NCI-H2107 treated with DMSO at 0.1 percent for 48 hours (cell line): ENCODE measurements around the gene RGS17.
"Not testable (repeated sequence)": the region's sequence is repeated elsewhere in the genome, so short reads cannot be mapped to it uniquely, and the experiment has no call there.

Source experiments
- DNase-seq: peaks from one replicate; lab custom pipeline; 2025; ENCODE audit not compliant: unreplicated experiment; lab: John Stamatoyannopoulos, UW

The RGS17 gene

DNA sequence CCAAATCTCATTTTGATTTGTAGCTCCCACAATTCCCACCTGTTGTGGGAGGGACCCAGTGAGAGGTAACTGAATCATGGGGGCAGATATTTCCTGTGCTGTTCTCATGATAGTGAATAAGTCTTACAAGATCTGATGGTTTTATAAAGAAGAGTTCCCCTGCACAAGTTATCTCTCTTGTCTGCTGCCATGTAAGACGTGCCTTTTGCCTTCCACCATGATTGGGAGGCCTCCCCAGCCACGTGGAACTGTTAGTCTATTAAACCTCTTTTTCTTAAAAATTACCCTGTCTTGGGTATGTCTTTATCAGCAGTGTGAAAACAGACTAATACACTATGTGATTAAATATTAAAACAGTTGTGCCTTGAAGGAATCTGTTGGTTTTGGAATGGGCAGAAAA, 131.5 kb downstream of the RGS17 start:
- DNase-seq: not testable (repeated sequence)

DNA sequence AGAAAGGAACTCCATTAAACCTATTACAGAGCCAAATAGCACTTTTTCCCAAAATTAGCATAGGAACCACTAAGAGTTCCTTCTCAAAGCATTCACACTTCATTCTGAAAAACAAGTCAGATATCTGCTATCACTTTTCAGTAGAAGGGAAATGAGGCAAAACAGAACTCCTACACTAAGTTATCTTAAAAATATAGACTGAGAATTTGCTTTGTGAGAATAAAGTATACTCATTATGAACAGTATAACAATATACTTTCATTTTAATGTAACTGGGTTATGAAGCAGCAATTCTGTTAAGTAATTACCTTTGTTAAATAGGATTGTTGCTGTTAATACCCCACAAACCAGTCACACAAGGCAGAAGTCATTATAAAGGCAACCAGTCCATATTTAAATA, 137.2 kb downstream of the RGS17 start:
- no peak for DNase-seq

DNA sequence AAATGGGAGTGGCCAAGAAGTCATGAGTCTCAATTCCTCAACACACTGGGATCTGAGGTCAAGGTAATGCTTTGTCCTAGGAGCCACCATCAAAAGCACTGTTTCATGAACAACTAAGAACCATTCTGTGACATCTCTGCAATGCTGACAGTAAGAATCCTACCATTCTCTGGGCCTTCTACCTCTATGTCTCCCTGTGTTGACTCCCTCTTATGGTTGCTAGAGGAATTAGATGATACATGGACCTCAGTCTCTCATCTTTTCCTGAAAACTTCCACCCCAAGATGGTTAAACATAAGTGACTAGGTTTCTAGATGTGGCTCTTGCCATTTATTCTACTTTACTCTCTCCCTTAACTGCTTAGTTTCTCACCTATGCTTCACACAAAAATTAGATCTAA, 137.7 kb downstream of the RGS17 start:
- no peak for DNase-seq

DNA sequence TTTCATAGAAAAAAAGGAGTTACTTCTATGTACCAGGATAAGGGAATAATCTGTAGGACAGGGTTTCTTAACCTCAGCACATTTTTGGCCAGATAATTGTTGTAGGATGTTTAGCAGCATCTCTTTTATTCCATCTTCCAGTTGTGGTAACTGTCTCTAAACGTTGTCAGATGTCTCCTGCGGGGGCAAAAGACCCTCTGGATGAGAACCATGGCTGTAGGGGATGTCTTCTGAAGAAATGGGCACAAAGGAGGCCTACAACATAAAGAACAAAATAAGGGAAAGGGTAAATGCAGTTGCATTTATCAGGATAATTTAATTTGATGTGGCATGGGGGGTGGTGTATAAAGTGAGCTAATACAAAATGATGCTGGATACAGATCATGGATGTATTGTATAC, 144.1 kb downstream of the RGS17 start:
- no peak for DNase-seq

DNA sequence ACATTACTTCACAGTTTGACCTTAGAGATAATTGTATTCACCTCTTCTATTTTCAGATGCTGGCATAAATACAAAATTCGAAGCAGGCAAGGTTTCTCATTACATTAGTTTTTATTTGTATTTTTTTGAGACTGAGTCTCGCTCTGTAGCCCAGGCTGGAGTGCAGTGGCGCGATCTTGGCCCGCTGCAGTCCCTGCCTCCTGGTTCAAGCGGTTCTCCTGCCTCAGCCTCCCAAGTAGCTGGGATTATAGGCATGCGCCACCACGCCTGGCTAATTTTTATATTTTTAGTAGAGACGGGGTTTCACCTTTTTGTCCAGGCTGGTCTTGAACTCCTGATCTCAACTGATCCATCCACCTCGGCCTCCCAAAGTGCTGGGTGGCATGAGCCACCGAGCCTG, 145.8 kb downstream of the RGS17 start:
- not testable (repeated sequence) for DNase-seq

DNA sequence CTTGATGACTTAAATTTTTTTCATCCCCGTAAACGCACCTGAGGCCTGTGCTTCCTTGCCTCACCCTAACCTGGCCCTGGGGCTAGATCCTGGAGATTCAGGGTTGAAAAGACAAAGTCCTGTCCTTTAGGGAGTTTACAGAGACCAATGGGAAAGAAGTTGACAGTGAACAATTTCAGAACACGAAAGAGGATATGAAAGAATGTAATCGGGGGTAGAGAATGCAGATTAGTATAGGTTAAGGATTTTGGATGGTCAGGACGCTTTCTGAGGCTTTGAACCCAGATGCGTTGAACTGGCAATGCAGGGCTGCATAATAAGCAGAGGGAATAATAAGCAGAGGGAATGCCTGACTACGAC, 146.6 kb downstream of the RGS17 start:
- DNase-seq: no peak

DNA sequence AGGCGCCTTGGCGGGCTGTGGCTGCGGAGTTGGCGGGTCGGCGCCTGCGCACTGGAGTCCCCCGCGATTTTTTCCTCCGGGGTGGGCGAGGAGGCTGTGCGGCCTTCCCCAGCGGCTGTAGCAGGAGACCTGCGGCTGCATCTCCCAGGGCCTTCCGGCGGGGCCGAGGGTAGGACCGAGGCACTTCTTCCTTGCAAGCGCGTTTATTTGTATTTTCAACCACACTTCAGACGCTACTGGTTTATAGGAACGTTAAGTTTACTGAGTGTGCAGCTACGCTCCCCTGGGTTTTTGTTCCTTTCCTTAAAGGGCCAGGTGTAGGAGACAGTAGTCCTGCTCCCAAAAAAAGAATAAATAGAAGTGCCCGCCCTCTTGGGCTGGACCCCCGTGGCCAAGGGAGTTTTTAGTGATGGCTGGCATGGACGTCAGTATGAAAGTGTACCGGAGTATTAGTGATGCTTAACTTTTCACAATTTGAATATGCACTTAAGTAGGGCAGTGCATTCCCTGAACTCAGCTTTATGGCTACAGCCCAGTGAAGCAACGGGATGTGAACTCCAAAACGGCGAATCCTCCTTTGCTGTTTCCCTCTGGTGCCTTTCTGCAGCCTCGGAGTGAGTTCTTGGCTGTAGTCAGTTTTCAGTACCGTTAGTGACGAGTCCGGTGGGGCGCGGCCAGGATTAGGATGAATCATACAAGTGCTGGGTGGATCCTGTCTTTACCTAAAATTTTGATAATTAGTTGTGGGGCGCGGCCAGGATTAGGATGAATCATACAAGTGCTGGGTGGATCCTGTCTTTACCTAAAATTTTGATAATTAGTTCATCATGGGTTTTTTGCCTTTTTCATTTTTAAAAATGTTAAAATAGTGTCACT, 147.2 kb downstream of the RGS17 start:
- no peak for DNase-seq

DNA sequence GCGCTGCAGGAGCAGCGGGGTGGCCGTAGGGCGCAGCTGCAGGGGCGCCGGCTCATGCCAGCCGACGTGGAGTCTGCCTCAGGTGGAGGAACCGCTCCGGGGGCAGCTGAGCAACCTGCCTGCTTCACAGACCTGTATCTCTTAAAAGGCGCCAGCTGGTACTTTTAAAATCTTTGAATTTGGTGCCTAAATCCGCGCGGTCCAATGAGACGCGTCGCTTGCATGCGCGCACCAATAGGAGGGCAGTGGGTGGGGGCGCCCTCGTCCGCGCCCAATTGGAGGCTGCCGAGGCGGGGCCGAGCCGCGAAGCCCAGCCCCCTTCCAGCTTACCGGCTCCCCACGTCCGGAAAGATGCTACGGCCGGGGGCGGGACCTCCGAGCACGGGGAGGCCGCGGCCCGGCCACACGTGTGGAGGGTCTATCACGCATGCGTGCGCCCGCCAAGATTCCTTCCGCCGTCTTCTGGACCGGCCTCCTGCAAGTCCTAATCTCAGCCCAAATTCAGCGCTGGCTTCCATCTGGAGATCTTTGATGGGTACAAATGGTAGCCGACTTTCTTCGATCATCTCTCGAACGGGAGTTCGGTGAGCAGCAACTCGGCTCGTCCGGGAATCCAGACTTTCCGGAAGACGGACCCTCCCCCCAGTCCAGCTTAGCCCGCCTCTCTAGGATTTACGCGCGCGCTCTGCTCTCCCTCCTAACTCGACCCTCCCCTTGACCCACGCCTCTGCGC, 148.0 kb downstream of the RGS17 start, which contains the start of gene FBXO5:
Gene FBXO5, minus strand, starts transcription at position 138 of the 733 bp plus-strand sequence. Its CDS starts 82 bp downstream, at position 56.
- DNase-seq: peak; percentile 88

DNA sequence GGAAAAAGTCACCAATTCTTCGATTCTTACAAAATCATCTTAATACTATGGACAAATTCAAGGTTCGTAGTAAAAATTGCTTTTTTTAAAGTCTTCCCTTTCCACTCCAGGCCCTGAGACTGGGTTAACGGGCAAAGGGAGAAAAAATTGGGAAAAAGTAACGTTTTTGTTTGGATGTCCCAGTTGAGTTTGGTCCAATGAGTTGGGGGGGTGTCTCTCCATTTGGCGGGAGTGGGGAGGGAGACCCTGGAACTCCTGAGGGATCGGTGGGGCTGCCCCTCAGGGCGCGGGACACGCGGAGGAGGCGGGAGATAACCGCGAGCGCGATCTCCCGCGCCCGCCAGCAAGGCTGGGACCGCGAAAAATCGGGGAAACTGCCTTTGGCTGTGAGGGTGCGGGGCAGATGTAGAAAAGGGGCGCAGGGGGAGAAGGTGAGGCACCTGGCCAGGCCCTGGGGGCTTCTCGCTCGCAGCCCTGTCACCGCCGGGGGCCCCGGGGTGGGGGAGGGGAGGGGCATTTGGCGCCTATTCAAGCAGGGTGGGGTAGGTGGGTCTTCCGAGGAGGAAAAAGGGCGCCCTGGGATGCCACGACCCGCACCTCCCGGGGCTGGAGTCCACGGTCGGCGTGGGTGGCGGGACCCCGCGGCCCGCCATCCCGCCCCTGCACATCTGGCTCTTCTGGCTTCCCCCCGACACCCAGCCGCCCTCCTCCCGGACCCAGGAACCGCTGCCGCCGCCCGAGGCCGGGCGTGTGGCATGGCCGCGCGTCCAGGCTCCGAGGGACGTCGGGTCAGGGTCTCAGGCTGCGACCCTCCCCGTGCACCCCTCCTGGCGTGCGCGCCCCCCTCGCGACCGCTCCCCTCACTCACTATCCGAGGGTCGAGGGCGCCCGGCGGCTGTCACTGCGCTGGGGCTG, 148.8 kb downstream of the RGS17 start:
- no peak for DNase-seq

DNA sequence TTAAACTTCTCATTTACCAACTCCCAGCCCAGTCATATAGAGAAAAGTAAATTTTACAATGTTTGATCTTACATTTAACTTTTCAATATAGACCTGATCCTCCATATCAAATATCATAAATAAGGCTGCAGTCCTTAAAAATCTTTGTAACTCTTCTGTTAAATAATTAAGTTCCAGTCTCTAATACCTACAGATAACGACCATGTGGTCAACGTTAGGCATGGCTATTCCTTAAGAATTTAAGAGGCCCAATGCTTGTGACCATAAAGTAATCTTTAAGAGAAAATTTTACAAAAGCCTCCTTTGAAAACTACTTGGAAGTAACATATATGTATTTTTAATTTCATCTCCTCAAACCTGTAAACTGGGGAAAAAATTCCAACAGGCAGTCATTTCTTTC, 149.9 kb downstream of the RGS17 start:
- no peak for DNase-seq

DNA sequence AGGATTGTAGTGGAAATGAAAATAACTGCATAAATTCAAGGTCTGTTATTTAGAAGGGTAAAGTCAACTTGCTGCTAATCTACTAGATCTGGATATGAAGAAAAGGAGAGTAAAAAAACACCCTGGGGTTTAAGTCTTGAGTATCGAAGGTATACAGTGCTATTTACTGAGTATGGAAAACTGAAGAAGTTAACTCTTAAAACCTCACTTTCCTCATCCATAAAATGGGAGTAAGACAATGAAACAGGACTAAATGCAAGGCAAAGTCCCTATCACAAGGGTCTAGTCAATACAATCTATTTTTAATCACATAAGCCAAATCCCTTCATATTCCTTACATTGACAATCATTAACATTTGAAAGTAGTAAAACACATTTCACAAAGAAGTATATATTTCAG, 150.4 kb downstream of the RGS17 start:
- no peak for DNase-seq

DNA sequence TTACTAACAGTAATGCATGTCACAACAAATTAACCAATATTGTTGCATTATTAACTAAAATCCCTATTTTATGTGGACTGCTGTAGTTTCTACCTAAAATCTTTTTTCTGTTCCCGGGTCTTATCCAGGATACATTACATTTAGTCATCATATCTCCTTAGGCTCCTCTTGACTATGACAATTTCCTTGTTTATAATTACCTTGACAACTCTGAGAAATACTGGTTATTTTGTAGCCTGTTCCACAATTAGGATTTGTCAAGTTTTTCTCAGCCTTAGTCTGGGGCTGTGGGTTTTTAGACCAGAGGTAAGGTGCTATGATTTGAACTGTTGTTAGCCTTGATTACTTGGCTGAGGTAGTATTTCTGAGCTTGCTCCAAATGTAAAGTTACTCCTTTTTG, 152.0 kb downstream of the RGS17 start:
- no peak for DNase-seq

DNA sequence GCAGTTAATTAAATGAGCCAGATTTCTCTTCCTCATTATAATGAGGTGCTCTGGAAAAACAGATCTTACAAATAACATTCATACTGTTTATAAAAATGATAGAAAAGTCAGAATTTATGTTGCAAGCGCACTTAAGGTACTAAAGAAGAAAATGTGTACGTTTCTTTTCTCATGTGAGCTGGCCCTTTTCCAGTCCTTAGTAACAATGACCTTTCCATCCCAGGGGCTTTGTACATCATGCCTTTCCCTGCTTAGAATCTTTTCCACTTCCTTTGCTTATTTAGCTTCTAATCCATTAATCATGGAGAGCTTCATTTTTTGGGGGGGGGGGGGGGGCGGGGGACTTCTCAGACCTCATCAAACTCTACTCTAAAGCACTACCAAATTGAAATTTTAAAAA, 153.0 kb downstream of the RGS17 start:
- DNase-seq: no peak

DNA sequence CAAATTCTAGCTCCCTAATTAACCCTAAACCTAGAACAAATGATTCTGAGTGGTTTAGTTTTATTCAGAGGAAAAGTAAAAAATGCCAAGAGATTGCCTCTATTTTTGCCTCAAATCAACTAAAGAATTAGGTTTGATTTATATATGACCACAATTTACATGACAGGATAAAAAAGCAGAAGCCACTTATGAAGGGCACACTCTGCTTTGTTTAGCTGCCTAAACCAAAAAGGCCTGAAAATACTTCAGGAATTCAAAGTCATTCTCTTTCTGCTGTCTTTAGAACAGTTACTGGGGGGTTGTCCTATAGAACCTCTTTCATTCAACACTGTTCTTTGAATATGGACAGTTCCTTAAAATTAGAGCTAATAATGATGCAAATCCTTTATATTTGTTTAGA, 153.5 kb downstream of the RGS17 start:
- no peak for DNase-seq

DNA sequence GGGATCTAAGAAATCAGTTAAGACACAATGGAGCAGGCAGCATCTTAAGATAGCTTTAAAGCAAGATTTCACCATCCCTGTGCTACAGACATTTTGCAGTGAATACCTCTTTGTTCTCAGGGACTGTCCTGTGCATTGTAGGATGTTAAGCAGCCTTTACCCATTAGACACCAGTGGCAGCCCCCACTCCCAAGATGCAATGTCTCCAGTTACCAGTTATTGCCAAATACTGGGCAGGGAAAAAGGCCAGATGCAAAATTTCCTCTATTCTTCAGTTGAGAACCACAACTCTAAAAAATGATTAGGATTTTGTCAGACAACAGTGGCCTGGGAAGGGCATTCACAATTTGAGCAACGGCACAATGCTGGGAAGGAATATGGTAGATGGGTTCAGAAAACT, 154.3 kb downstream of the RGS17 start:
- no peak for DNase-seq

DNA sequence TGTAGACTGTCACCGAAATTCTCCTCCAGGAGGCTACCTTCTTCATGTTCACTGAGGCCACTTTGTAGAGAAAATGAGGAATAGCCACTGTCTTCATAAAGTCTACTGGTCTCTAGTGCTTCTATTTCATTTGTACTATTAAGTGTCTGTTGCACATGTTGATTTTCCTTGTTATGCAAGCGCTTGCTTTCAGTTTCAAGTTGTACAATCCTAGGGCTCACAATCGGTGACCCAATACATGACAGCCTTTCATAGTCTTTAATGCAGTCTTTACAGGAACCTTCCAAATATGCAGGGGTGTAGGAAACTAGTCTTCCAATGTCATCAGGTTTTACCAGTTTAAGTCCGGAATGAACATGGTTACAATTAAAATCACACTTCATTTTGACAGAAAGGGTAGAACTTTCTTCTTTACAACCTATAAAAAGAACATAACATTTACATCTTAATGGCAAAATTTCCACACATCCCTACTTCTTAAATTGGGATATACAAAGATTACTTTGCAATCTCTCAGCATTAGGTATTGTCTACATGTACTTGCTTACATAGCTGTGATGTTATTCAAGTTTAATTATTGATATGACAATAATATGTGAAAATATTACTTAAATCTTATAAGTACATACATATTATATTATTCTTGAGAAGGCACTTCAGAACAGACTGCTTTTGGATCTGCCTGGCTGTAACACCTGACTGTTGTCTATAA, 155.7 kb downstream of the RGS17 start:
- no peak for DNase-seq

DNA sequence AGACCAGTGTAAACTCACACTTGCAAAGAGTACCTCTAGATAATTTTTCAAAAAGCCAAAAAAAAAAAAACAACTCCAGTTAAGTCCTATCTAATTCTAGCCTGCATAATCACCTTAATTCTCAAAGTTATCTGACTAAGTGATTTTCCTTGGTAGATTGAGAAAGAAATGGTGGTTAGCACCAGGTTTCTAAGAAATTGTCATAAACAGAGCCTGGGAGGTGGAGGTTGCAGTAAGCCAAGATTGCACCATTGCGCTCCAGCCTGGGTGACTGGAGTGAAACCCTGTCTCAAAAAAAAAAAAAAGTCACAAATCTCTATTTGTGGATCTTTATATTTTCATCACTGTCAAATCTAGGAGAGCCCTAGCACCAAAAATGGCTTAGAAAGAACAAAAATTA, 157.2 kb downstream of the RGS17 start:
- DNase-seq: no peak

DNA sequence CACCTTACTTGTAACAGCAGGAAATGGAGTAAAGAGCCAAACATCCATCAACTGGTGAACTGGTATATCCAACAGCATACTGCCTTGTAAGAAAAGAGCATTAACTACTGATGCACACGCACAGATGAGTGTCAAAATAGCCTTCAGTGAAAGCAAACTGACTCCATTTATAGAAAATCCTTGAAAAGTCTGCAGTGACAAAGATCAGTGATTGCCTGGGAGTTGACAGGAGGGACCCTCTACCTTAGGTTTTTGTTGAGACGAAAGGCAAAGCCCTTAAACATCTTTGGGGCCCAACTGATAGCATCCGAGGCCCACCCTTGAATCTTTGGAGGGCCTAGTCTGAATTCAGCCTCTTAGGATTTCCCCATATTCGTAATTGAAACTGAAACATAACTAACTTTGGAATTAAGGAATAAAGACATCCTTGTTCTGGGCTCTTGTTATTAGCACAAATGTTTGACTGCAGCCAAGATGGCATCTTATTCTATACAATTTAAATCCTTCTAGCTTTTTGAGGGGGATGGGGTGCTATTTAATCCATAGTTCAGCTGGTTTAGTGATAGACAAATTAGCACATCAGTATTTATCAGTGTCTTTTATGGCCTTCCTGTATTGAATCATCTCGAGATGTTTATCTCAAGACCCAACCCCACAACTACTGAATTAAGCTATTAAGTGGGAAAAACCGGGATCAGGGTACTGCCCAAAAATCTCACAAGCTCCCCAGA, 161.2 kb downstream of the RGS17 start:
- DNase-seq: no peak

DNA sequence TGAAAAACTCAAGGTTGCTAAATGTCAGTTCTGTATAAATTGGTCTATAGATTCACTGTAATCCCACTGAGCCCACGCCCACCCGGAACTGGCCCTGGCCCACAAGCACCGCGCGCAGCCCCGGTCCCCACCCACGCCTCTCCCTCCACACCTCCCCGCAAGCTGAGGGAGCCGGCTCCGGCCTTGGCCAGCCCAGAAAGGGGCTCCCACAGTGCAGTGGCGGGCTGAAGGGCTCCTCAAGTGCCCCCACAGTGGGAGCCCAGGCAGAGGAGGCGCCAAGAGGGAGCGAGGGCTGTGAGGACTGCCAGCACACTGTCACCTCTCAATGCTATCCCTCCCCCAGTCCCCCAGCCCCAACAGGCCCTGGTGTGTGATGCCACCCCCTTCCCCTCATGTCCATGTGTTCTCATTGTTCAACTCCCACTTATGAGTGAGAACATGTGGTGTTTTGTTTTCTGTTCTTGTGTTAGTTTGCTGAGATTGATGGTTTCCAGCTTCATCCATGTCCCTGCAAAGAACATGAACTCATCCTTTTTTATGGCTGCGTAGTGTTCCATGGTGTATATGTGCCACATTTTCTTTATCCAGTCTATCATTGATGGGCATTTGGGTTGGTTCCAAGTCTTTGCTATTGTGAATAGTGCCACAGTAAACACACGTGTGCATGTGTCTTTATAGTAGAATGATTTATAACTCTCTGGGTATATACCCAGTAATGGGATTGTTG, 164.8 kb downstream of the RGS17 start:
- not testable (repeated sequence) for DNase-seq
